HG03060 (cell line): ENCODE data around the gene PM20D2.

Experiments
- ATAC-seq: cut with Tn5 transposase; IDR thresholded peaks from one replicate; pipeline ENCODE4 v1.9.1; 2021; ENCODE audit warnings: low read depth, moderate number of reproducible peaks; ENCODE audit not compliant: unreplicated experiment

Gene PM20D2

DNA sequence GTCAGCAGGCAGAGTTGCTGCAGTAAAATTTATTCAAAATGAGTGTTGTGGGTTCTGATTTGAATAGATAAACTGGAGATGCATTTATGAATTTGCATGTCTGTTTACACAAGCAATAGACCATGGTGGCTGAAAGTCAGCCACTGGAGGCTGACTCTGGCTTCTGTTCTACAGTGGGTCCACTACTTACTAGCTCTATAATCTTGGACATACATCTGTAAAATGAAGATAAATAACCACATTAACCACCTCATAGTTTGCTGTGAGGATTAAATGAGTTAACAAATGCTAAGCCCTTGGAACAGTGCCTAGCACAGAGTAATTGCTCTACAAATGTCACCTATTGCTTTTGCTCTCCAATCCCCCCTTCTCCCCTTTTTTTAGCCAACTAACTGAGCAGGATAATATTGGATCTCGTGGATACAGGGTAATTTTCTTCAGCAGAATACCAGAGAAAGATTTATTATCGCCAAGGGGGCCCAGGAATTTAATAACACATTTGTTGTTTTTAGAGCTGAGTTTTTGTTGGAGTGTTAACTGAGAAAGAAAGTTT lies 1.4 kb upstream of the PM20D2 start:
- peak; percentile 64 for ATAC-seq

DNA sequence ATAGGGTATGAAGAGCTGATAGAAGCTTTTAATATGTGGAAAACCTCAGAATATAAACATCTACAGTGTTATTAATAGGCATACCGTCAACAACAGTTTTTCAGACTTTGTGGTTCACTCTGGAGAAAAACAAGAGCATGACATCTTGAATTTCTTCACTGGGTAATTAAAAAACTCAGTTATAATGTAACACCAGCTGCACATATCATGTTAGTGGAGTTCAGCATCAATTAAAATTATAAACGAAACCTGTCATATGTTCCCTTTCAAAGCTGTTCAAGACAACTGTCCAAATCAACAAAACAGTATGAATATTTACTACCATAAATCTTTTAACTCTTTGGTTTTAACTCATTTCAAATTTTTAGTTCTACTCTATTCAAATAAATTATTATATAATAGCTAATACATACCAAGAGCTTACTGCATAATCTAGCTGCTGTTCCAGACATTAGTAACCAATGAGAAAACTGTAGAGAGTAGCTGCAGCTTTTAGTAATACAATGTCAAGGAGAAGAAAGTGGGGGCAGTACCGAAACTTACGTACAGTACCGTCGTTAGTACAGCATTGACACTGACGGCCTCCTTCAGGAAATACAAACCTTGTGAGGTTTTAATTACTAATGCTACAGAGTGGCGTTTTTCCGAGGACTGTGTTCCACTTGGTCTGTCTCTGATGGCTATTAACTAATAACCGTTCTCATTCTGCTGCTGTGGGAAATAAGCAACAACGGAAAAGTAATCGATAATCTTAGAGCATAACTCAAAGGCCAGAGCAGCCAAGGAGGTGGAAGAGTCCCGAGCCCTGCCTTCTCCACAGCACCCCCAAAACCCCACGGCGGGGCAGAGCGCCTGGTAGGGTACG lies 532 bp upstream of the PM20D2 start:
- no peak for ATAC-seq

DNA sequence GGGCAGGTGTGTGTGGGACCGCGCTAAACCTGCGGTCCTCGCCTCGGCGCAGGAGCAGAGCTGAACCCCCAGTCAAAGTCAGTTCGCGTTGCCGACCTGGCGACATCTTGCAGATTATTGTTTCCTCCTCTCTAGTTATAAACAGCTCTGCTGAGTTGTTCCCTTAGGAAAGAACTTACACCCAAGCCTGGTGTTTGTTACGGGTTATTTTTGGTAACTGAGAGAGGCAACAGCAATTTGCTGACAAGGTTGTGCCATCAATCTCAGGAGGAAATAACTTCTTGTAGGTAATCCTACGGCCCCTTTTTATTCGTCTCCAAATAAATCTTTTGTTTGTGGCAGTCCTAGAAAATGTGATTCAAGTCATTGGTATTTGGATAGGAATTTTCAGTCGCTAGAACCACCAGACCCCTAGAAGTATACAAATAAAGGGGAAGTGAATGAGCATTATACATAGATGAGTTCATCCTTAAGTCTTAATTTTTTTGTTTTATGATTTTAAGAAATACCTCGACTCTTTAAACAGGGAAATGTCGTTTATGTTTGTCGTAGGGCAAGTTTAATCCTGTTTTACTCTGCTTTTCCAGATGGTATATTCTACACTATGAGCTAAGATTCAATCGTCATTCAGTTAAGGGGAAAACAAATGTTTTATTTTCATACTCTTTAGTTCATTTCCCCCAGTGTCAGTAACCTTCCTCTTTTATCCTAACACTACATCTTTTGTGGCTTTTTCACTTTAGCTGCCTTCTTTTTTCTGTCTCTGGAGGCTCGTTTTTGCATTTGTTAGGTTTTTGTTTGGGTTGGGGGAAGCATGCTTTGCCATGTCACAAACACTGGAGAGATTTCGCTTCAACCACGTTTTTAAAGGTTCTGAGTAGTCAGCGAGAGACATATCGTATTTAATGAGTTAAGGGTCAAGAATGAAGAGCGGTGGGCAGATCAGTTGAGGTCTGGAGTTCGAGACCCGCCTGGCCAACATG lies 1.2 kb downstream of the PM20D2 start:
- ATAC-seq = no peak

DNA sequence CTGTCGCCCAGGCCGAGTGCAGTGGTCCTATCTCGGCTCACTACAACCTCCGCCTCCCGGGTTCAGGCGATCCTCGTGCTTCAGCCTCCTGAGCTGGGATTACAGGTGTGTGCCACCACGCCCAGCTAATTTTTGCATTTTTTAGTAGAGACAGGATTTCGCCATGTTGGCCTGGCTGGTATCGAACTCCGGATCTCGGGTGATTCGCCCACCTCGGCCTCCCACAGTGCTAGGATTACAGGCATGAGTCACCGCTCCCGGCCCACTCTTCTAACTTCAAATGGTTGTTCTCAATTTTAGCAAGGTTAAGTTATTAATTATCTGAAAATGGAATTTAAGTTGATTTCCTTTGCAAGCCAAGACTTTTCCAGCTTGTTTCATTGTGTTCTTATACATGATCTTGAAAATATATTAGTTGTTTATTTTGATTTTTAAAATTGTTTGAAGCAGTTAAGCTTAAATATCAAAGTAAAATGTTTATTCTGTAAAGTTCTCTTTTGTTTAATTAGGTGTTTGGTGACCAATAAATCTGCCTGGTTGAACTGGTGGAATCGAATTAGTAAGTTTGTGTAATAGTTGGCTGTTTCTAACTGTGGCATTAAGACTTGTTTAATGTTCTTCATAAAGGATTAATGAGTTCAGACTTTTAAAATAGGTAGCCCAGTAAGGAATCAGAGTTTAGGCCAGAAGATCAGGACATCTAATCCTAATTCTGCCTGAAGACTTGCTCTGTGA lies 2.3 kb downstream of the PM20D2 start:
- ATAC-seq = no peak

DNA sequence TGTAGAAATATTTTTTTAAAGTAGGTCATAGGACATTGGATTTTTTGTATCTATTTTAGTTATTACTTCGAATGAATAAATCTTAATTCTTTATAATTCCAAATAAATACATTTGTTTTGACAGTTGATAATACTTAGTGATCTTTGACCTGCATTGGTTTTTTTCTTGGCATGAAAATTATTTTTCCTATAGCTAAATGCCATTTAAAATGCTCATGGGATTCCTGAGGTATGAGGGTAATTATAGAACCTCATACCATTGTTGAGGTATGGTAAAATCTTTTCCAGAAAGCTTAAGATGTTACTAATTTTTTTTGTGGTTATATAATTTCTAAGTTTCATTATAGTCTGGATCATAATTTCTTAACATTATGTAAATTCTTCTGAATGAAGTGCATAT lies 8.3 kb downstream of the PM20D2 start:
- ATAC-seq = no peak

DNA sequence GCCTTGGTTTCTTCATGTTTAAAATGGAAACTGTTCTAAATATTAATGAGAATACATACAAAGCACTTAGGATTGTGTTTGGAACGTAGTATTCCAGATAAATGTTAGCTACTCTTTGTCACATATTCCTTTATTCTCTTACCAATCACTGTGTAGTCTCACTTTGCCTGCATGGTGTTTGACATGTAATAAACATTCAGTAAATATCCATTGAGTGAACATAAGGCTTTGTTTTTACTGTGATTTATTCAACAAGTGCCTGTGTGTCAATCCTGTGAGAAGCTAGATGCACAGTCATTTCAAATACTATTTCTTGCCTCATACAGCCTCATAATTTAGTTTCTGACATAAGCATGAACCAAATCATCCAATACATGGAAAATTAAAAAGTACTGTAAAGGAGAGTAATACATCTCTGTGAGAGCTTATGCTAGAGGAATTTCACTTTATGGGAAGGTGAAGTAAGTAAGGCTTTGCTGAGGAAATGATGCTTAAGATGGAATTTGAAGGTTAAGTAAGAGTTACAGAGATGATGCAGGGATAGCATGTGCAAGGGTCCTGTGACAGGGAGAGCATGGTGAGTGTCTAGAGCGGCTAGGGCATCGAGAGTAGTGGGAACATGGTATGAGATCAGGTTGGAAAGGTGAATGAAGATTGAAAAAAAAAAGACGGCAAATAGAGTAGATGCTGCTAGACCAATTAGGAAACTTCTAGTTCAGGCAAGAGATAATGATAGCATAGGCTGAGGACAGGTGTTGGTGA lies 14.7 kb downstream of the PM20D2 start:
- ATAC-seq = no peak

DNA sequence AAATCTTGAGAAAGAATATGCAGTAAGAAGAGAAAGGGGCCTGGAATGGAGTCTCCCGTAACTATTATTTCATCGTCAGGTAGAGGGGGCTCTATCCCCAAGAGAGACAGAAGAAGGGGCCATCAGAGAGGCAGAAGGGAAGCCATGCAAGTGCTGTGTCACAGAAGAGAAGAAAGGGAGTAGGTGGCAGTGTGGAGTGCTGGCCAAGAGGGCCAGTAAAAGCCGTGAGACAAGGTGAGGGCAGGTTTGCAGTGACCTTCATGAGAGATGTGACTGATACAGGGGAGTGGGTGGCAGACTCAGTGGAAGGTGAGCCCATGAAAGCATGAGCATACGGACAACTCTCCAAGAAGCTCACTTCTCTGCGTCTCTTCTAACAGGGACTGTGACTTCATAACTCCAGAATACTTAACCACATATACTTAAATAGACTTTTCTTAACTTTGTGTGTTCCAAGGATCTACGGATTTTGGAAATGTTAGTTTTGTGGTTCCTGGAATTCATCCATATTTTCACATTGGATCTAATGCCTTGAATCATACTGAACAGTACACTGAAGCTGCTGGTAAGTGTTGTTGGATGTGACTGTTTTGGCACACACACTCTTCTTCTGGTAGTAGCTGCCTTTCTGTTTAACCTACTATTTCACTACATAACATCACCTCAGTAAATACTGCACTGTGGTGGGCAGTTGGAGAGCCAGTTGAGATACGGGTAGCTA lies 15.6 kb downstream of the PM20D2 start:
- no peak for ATAC-seq

DNA sequence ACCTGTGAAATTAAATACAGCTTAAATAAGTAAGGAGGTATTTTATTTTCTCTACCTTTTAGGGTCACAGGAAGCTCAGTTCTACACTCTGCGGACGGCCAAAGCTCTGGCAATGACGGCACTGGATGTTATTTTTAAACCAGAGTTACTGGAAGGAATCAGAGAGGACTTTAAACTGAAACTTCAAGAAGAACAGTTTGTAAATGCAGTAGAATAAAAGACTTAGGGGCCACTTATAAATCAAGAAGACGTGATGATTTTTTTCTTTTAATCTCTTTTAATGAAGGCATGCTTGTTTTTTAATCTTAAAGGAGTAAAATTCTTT lies 16.2 kb downstream of the PM20D2 start:
- no peak for ATAC-seq

DNA sequence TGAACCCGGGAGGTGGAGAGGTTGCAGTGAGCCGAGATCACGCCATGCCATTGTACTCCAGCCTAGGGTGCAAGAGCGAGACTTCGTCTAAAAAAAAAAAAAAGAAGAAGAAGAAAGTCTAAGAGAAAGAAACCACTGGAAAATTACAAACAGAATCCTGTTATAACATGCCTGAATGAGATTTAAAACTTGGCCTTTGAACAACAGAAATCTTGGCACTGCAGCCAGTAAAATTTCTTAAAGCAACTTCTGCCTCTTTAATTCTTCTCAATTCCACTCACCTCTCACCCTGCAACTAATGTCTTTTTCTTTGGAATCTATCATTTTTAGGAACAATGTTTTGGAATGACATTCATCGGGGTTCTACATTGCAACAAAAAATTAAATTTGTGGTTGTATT lies 26.3 kb downstream of the PM20D2 start:
- no peak for ATAC-seq

DNA sequence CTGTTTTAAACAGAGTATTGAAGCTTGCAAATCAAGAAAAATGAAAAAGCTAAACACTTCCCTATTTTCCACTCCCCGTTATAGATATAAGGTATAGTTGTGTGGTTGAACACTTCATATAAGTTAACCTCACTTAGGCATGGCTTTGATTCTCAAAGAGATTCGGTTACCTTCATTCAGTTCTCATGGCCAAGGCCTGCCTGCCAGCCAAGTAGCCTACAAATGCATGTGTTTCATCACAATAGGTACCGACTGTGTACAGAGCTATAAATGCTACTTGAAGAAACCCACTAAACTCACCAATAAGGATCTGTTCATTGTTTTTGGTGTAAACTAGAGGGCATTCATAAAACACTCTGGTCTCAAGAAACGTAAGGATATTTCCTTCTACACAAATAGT lies 27.8 kb downstream of the PM20D2 start:
- no peak for ATAC-seq

DNA sequence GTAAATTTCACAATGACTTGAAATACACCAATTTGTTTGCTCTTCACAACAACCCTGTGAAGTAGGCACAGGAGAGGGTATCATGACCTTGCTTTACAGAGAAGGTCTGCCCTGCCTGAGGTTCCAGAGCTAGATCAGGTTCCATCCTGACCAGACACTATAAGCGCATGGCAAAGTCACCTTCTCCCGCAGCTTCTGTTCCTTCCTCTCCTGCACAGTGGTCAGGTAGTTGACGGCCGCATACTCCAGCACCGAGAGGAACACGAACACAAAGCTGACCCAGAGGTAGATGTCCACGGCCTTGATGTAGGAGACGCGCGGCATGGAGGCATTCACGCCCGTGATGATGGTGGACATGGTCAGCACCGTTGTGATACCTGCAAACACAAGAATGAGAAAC lies 34.3 kb downstream of the PM20D2 start:
- no peak for ATAC-seq

DNA sequence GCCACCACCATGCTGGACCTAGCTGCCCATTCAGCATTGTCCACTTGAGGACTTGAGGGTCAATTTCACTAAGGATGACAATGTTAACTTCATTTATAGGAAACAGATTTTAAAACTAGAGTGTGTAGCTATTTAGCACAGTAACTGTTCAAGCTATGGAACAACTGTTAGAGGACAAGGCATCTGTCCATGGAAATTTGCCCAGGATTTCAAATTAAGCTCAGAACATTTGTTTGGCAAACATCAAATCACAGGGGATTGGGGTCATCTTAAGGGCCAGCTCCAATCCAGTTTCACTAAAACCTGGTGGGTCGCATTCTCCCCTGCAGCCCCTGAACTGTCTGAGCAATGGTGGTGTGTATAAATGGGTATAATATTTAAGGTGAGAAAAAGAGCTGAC lies 35.1 kb downstream of the PM20D2 start:
- no peak for ATAC-seq

DNA sequence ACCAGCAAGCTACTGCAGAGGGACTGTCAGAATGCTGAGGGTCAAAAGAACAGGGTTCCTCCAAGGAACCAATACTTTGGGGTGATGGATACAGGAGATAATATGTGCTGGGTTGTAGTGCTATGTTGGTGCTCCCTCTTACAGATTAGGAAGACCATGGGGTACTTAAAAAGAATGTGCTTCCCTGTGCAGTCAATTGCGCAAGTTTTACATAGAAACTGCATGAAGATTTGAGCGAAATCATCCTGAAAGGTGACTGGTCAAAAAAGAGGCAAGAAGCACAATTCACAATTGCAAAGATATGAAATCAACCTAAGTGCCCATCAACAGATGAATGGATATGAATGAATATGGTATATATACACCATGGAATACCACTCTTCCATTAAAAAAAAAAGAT lies 37.4 kb downstream of the PM20D2 start:
- ATAC-seq = no peak

DNA sequence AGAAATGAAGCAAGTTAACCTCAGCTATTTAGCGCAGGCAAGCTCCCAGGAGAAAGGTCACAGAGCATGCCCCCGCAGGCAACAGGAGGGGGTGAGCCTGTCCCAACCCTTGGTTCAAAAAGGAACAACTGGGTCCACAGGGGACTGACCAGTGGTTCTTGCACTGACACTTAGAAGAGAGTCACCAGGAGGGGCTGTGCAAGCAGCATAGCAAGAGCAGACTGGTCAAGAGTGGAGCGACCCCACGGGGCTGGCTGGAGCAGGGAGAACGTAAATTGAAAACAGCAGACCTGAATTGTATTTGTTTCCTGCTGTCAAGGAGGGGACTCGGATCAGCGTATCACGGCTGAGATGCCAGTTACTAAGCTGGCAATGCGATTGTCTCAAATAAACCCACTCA lies 38.5 kb downstream of the PM20D2 start:
- no peak for ATAC-seq

DNA sequence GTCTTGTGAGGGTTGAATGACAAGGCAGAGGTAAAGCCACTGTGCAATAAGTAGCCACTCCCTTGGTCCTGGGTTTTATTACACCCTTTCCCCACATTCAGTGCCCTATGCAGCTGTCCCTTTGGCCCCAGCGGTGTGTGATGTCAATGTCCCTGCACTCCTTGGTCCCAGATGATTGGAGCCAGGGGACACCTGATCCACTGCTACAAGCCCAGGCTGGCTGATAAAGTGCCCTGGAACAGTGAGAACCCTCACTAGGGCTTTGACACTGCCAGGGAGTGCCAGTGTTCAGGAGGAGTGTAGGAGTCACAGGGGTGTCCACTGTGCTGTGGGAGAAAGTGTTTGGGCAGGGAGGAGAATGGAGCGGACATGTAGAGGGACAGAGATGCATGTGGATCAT lies 40.9 kb downstream of the PM20D2 start:
- ATAC-seq = no peak

DNA sequence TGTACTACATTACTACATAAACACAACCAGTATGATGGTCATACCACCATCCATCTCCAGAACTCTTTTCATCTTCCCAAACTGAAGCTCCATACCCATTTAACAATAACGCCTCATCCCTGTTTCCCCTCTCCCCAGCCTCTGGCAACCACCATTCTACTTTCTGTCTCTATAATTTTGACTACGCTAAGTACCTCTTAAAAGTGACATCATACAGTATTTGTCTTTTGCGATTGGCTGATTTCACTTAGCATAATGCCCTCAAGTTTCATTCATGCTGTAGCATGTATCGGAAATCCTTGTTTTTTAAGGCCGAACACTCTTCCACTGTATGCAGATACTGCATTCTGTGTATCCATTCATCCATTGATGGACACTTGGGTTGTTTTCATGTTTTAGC lies 41.6 kb downstream of the PM20D2 start:
- ATAC-seq = no peak

DNA sequence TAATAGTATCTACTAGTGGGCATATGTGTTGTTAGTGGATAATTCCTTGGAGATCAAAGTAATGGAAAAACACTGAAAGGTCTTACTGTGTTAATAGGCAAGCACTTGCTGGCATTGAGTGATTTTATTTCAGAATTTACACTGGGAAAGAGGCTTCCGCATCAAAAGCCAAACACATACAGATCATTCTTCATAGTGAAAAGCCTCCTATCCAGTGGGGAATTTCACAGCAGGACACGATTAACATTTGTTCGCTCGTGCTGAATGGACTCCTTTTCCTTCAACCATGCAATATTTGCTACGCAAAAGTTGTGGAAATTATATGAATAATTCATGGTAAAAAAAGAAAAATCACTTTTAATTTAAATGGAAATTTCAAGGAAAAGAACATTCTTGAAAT lies 44.9 kb downstream of the PM20D2 start:
- ATAC-seq = no peak

DNA sequence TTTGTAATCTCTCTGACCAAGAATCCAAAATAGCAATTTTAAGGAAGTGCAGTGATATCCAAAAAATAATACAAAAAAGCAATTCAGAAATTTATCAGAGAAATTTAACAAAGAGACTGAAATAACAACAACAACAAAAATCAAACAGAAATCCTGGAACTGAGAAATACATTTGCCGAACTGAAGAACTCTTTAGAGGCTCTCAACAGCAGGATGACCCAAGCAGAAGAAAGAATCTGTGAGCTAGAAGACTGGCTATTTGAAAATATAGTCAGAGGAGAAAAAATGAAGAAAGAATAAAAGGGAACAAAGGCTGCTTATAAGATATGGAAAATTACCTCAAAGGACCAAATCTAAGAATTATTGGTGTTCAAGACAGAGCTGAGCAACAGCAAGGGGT lies 48.7 kb downstream of the PM20D2 start:
- no peak for ATAC-seq

DNA sequence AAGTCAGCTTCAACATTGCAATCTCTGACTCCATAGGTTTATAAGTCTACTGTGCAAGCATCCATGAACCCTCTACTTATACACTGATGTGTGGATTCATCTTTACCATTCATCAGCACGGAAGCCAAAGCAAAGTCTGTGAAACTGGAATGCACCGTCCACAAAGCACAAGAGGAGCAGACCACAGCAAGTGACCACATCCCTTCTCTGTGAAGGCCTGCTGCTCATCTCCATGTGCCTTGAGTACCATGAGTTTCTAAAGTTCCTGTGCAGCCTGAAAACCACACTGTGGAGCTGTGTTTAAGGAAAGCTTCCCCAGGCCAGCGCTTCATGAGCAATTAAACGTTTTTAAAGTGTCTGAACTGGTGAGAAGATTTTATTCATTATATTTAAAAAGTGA lies 51.3 kb downstream of the PM20D2 start:
- no peak for ATAC-seq
